Measurements from ENCODE around the gene EIF4E.

GRCh38 chr4:98959411-98959810 is 30.5 kb upstream of the EIF4E start:
- TF ChIP-seq CTCF (IDR thresholded peaks at IDR 0.05) (no peak), EZH2 (IDR thresholded peaks at IDR 0.05; ENCODE audit: borderline replicate concordance, insufficient read depth, low read depth, low read length, poor library complexity, severe bottlenecking) (no peak)

Data from B cell (primary cell).